Uterus (tissue), 4 donors: ENCODE measurements around the gene LSS. TPM values are rescaled to one million over a fixed set of nuclear protein-coding genes. Genes with fewer than 3 reads are reported as not detected.
"Not testable (repeated sequence)": the region's sequence is repeated elsewhere in the genome, so short reads cannot be mapped to it uniquely, and the experiment has no call there.

Source experiments
- DNase-seq, 2 donors: peaks; one replicate each; pipeline ENCODE4 v3.0.0-alpha.2; 2019 to 2020
- H3K27ac ChIP-seq, 2 donors: fragments of 200-600 bp; sonication (generic); 1 replicate in 1 of 2; 2 replicates in 1 of 2; pipeline ENCODE4 v1.5.1; 2016 to 2018
- H3K27me3 ChIP-seq, 2 donors: fragments of 200-600 bp; sonication (generic); one replicate each; pipeline ENCODE4 v1.5.1; 2018 to 2019; ENCODE audit warnings: control low read depth in 1 of 2
- H3K36me3 ChIP-seq, 2 donors: fragments of 200-600 bp; sonication (generic); one replicate each; pipeline ENCODE4 v1.5.1; 2019; ENCODE audit warnings: control low read depth in 1 of 2
- H3K4me1 ChIP-seq, 2 donors: fragments of 200-600 bp; sonication (generic); one replicate each; pipeline ENCODE4 v1.5.1; 2018 to 2019; ENCODE audit warnings: control low read depth in 1 of 2
- H3K4me3 ChIP-seq, 2 donors: fragments of 200-600 bp; sonication (generic); 1 replicate in 1 of 2; 2 replicates in 1 of 2; pipeline ENCODE4 v1.5.1; 2018 to 2019; ENCODE audit warnings: mild to moderate bottlenecking in 1 of 2
- H3K9me3 ChIP-seq, 2 donors: fragments of 200-600 bp; sonication (generic); one replicate each; pipeline ENCODE4 v1.5.1; 2019; ENCODE audit warnings: control low read depth in 1 of 2
- POLR2A ChIP-seq, 2 donors: fragments of 450-650 bp; IDR thresholded peaks; one replicate each; pipeline ENCODE4 v1.6.1; 2016; ENCODE audit warnings: antibody characterized with exemption in 2 of 2, mild to moderate bottlenecking in 1 of 2, moderate library complexity in 1 of 2
- intact Hi-C: fragments of 100-400 bp; cut with DNase I; formaldehyde crosslinking; loops from one replicate; pipeline ENCODE4 v1.15.1; 2023; ENCODE audit warnings: low total_unique reads
- total RNA-seq, 4 donors: library from RNA; depleted of rRNA in 3 of 4; stranded (reverse); fragments of >200 nt in 3 of 4; gene quantifications; one replicate each; pipeline versions ENCODE4 v1.1.0 to v1.2.4, GENCODE V29; 2014 to 2023
- TF ChIP-seq, protein P1 (sequence below), 4 experiments: fragments of 200-600 bp in 2 of 4; fragments of 450-650 bp in 2 of 4; sonication (generic) in 2 of 4; IDR thresholded peaks; one replicate each; pipeline ENCODE4 v1.5.1; 2016 to 2019; ENCODE audit warnings: antibody characterized with exemption in 4 of 4, mild to moderate bottlenecking in 2 of 4, moderate library complexity in 1 of 4
- donor health status: DM: yes; HTN: yes; CAD: no.

LSS gene
- total RNA-seq, 4 donors from 2014 or later, result 35.4 to 94.0 (median 41.5) TPM

- peaks cover 0 to 17% of the 10 kb centered on the region in 2 donors for H3K4me1 ChIP-seq
- no peaks in the 10 kb centered on the region for H3K36me3 ChIP-seq
- TF ChIP-seq, protein P1, sequence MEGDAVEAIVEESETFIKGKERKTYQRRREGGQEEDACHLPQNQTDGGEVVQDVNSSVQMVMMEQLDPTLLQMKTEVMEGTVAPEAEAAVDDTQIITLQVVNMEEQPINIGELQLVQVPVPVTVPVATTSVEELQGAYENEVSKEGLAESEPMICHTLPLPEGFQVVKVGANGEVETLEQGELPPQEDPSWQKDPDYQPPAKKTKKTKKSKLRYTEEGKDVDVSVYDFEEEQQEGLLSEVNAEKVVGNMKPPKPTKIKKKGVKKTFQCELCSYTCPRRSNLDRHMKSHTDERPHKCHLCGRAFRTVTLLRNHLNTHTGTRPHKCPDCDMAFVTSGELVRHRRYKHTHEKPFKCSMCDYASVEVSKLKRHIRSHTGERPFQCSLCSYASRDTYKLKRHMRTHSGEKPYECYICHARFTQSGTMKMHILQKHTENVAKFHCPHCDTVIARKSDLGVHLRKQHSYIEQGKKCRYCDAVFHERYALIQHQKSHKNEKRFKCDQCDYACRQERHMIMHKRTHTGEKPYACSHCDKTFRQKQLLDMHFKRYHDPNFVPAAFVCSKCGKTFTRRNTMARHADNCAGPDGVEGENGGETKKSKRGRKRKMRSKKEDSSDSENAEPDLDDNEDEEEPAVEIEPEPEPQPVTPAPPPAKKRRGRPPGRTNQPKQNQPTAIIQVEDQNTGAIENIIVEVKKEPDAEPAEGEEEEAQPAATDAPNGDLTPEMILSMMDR (IDR thresholded peaks at IDR 0.05), result no peak
- no peak for TF ChIP-seq POLR2A (IDR thresholded peaks at IDR 0.05)
- H3K9me3 ChIP-seq, result no peaks in the 10 kb centered on the region
- peak overlapping the region; percentile 77 to 99 for H3K4me3 ChIP-seq
- intact Hi-C loops, result loop anchor here (10.0 kb wide), 1 partner anchor 253 kb away; no protein-coding TSS in a partner anchor
- no peaks in the 10 kb centered on the region for H3K27me3 ChIP-seq
- DNase-seq, result no peak
- H3K27ac ChIP-seq, result peak overlapping the region; percentile 71 to 94
Measured at GRCh38 chr21:46227811-46228344, 696 bp downstream of the LSS start.

GRCh38 chr21:46226920-46227599 lies 1.5 kb downstream of the LSS start:
- DNase-seq, result no peak
- intact Hi-C loops, result loop anchor here (10.0 kb wide), 1 partner anchor 252 kb away; no protein-coding TSS in a partner anchor
- H3K27ac ChIP-seq, result peak overlapping the region; percentile 71 to 94
- H3K36me3 ChIP-seq, result no peaks in the 10 kb centered on the region
- H3K4me3 ChIP-seq, result peak overlapping the region; percentile 77 to 99
- H3K9me3 ChIP-seq, result no peaks in the 10 kb centered on the region
- no peaks in the 10 kb centered on the region for H3K27me3 ChIP-seq
- TF ChIP-seq, protein P1 (IDR thresholded peaks at IDR 0.05), result no peak
- no peak for TF ChIP-seq POLR2A (IDR thresholded peaks at IDR 0.05)
- H3K4me1 ChIP-seq, result peaks cover 0 to 17% of the 10 kb centered on the region in 2 donors

GRCh38 chr21:46226146-46226545 lies 2.4 kb downstream of the LSS start:
- intact Hi-C loops, result loop anchor here (10.0 kb wide), 1 partner anchor 251 kb away; no protein-coding TSS in a partner anchor
- Histone ChIP-seq H3K27me3 (no peaks in the 10 kb centered on the region), H3K4me3 (no peak overlapping the region), H3K27ac (peak overlapping the region; percentile 1 to 43), H3K9me3 (no peaks in the 10 kb centered on the region), H3K4me1 (peaks cover 0 to 17% of the 10 kb centered on the region in 2 donors), H3K36me3 (no peaks in the 10 kb centered on the region)
- TF ChIP-seq POLR2A (IDR thresholded peaks at IDR 0.05), result no peak
- TF ChIP-seq, protein P1 (IDR thresholded peaks at IDR 0.05), result no peak
- DNase-seq, result no peak

DNA sequence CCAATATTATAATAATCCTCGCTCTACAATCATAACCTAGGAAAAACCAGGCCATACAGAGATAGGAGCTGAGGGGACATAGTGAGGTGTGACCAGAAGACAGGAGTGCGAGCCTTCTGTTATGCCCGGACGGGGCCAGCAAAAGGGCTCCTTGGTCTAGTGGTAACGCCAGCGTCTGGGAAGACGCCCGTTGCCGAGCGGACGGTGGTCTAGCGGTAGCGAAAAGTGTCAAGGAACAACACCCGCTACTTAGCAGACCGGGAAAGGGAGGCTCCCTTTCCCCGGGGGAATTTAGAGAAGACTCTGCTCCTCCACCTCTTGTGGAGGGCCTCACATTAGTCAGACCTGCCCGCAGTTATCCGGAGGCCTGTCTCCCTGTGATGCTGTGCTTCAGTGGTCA lies 4.9 kb downstream of the LSS start:
- H3K27me3 ChIP-seq, DNase-seq, H3K36me3 ChIP-seq: not testable (repeated sequence)

DNA sequence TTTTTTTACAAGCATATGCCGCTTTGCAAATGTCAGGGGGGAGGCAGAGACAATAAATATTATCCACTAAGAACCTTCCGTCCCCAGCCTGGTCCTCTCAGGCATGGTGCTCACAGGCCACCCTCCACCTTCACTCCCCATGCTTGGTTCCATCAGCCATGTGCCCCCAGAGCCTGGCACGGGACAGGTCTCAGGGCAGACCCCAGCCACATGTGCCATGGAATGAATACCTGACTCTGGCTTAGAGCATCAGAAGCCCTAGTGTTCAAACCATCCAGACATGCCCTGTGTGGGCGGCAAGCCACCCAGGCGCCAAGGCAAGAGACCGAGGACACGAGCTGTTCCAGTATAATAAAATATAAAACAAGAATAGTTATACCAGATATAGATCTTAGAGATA lies 5.4 kb downstream of the LSS start:
- intact Hi-C loops, result loop anchor here (10.0 kb wide), 1 partner anchor 248 kb away; no protein-coding TSS in a partner anchor
- no peak for DNase-seq

More for the DNA sequence above, 4.9 kb downstream of the LSS start:
- H3K4me1 ChIP-seq, result peaks cover 0 to 12% of the 10 kb centered on the region in 2 donors
- H3K4me3 ChIP-seq, H3K9me3 ChIP-seq, H3K27ac ChIP-seq: not testable (repeated sequence)
- intact Hi-C loops, result loop anchor here (10.0 kb wide), 1 partner anchor 249 kb away; no protein-coding TSS in a partner anchor

More for the DNA sequence above, 5.4 kb downstream of the LSS start:
- Histone ChIP-seq H3K27me3 (no peaks in the 10 kb centered on the region), H3K4me1 (peaks cover 0 to 12% of the 10 kb centered on the region in 2 donors), H3K27ac (no peak overlapping the region), H3K4me3 (no peak overlapping the region), H3K36me3 (no peaks in the 10 kb centered on the region), H3K9me3 (no peaks in the 10 kb centered on the region)
- no peak for TF ChIP-seq POLR2A (IDR thresholded peaks at IDR 0.05)
- TF ChIP-seq, protein P1 (IDR thresholded peaks at IDR 0.05), result no peak
